HG02623 (cell line): Measurements from ENCODE around the gene TMEM86B.

Experiments used
- ATAC-seq: cut with Tn5 transposase; IDR thresholded peaks from one replicate; pipeline ENCODE4 v1.9.1; 2021; ENCODE audit warnings: moderate library complexity; ENCODE audit not compliant: unreplicated experiment

TMEM86B gene, protein sequence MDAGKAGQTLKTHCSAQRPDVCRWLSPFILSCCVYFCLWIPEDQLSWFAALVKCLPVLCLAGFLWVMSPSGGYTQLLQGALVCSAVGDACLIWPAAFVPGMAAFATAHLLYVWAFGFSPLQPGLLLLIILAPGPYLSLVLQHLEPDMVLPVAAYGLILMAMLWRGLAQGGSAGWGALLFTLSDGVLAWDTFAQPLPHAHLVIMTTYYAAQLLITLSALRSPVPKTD

GRCh38 chr19:55228403-55229031 lies at the start of gene TMEM86B:
TSS of gene TMEM86B (minus strand) at chr19:55228763. CDS start at chr19:55228741, 22 bp downstream.
- ATAC-seq = no peak

- ATAC-seq = no peak
Observed at GRCh38 chr19:55277494-55277893, 48.9 kb upstream of the TMEM86B start.

- ATAC-seq = no peak
Observed at GRCh38 chr19:55276720-55277430, 48.3 kb upstream of the TMEM86B start.

DNA sequence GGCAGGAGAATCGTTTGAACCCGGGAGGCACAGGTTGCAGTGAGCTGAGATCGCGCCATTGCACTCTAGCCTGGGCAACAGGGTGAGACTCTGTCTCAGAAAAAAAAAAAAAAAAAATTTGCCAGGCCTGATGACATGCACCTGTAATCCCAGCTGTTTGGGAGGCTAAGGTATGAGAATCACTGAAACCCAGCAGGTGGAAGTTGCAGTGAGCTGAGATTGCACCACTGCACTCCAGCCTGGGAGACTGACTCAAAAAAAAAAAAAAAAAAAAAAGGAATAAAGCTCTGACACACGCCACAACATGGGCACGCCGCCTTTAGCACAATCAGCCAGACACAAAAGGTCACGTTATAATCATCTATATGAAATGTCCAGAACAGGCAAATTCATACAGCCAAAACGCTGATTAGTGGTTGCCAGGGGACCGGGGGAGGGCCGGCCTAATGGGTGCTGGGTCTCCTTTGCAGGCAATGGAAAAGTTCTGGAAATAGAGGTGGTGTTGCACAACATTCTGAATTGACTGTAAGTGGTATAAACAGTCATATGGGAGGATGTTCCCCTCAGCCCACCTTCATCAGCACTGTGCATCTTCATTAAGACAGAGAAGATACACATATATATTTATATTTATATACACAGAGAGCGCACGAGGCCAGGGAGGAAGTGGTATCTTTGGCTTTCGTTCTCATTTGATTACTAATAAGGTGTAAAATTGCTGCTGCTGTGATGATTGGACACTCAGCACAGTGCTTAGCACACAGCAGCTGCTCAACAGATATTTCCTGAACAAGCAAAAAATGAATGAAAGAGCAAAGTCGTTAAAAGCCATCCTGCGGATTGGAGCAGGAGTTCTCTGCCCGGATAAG lies 47.5 kb upstream of the TMEM86B start:
- ATAC-seq = peak; percentile 38

DNA sequence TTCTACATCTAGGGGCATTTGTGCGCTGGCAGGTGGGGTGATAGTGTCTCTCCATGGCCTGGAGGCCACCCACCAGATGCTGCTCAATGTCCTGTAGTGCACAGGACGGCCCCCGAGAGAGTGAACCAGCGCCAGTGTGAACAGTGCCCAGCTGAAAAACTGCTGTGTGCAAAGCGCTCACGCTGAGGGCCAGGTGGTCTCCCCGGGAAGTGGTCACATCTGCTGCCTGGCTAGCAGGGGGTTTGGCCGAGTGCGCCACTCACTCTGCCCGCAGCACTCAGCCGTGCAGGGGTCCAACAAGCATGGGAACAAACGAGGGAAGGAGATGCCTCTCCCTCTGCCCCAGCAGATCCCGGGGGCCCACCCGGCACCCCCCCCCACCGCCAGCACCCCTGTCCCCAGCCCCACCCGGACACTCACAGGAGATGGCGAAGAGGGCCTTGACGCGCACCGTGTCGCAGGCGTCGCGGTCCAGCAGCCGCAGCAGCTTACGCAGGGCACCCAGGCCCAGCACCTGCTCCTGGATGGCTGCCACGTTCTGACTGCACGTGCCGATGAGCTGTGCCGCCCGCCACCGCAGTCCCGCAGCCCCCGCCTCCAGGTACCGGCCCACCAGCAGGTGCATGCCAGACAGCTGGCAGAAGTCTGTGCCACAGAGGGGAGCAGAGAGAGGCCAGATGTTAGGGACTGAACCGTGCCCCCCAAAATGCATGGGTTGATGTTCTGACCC lies 45.6 kb upstream of the TMEM86B start:
- ATAC-seq = no peak

GRCh38 chr19:55272142-55272541 lies 43.6 kb upstream of the TMEM86B start:
- ATAC-seq = no peak

DNA sequence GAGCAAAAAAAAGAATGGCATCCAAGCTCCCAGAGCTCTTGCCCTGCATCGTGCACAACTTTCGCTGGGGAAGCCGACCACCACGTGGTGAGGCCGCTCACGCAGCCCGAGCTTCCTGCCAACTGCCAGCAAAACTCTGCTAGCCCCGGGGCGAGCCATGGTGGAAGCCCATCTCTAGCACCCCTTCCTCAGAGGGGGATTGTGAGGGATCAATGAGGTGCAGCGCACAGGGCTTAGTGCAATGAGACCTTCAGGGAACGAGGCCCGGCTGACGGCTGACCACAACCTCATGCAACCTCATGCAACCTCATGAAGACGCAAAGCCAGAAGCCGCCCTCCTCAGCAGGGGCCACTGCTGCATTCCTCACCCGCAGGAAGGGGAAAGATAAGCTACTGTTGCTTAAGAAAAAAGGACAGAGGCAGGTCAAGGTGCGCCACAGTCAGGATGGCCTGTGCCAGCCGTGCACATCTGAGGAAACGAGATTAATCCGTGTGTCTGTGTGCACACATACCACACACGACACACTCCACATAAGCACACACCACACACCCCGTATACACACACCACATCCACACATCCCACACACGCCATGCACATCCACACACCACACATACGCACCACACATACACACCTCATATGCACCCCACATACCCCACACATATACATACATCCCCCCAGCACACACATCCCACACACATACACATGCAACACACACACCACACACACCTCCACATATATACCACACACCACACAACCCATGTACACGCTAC lies 41.8 kb upstream of the TMEM86B start:
- no peak for ATAC-seq

DNA sequence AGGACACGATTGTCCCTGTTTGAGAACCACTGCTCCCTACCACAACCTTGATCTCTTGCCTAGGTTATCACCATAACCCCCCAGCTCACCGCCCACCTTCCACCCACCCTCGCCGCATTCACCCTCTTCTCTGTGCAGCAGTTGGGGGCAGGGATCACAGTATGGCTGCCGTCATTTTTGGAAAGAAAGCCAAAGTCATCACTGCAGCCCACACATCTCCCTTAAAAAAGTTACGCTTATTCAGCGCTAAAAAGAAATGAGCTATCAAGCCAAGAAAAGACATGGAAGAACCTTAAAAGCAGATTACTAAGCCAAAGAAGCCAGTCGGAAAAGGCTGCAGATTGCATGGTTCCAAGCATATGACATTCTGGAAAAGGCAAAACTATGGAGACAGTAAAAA lies 40.7 kb upstream of the TMEM86B start:
- no peak for ATAC-seq

- ATAC-seq = no peak
Observed at GRCh38 chr19:55266840-55267239, 38.3 kb upstream of the TMEM86B start.

DNA sequence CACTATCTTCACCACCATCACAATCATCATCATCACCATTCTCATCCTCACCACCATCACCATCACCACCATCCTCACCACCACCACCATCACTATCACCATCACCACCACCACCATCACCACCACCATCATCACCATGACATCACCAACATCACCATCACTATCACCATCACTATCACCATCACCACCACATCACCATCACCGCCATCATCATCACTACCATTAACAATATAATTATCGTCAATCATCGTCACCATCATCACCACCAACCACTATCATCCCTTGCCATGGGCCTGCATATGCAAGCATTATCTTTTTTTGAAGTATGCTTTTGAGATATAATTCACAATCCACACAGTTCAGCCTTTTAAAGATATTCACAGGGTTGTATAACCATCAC lies 37.8 kb upstream of the TMEM86B start:
- ATAC-seq = no peak

DNA sequence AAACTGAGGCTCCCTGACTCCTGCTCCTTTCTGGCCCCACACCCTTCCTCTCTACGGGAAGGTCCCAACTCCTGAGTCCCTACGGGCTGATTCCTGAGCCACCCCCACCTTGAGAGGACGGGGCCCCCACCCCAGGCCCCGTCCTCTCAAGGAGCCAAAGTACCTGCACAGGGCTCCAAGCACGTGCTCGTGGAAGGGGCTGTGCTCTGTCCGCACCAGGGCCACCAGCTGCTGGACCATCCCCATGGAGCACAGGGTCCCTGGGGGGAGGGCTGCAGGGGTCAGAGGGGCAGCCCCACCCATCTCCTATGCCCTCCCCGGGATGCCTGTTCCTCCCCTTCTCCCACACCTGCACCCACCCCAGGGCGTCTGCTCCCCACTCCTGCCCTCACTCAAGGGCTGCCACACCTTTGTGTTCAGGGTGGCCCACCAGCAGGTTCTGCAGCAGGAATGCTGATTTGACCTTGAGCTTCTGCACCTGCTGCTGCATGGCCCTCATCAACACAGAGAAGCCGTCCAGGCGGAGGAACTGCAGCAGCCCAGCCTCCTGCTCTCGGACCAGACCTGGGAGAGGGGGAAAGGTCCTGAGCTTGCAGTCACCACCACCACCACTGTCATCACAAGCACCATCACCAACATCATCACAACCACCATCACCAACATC lies 37.3 kb upstream of the TMEM86B start:
- ATAC-seq = no peak

- no peak for ATAC-seq
Observed at GRCh38 chr19:55265173-55265572, 36.6 kb upstream of the TMEM86B start.

- ATAC-seq = no peak
Observed at GRCh38 chr19:55264531-55264930, 36.0 kb upstream of the TMEM86B start.

GRCh38 chr19:55262359-55262758 lies 33.8 kb upstream of the TMEM86B start:
- ATAC-seq = no peak

- ATAC-seq = no peak
Observed at GRCh38 chr19:55261671-55262126, 33.1 kb upstream of the TMEM86B start.

DNA sequence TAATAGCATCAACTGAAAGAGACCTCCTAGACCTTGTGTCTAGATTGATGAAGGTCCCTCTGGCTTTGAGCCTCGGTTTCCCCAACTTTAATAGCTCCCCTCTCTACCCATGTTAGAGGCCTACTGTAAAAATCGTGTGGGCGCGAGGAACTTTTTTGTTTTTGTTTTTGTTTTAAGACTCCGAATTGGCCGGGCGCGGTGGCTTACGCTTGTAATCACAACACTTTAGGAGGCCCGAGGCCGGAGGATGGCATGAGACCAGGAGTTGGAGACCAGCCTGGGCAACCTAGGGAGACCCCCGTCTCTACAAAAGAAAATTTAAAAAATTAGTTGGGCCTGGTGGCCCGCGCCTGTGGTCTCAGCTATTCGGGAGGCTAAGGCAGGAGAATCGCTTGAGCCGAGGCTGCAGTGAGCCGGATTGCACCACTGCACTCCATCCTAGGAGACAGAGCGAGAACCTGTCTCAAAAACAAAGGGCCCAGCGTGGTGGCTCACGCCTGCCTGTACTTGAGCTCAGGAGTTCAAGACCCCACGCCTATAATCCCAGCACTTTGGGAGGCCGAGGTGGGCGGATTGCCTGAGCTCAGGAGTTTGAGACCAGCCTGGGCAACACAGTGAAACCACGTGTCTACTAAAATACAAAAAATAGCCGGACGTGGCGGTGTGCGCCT lies 31.1 kb upstream of the TMEM86B start:
- ATAC-seq = no peak

GRCh38 chr19:55258828-55259539 lies 30.4 kb upstream of the TMEM86B start, which contains the start of gene PPP6R1:
TSS of gene PPP6R1 (minus strand) at chr19:55259017. CDS start at chr19:55247103, 11,914 bp downstream.
- peak; percentile 68 for ATAC-seq

DNA sequence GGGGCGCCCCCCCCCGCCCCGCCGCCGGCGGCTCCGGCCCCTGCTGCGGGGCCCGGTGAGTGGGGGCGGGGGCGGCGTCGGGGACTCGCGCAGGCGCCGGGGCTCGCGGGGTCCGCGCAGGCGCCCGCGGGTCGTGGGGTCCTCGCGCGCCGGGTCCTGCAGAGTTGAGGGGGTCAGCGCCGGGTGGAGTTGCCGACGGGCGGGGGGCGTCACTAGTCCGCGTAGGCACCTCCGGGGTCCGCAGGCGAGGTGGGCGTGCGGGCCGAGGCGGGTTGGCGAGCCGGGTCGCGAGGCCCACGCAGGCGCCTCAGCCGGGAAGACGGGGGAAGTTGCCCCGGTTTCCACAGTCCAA lies 29.9 kb upstream of the TMEM86B start:
- peak; percentile 16 for ATAC-seq
